H54 (cell line): Measurements from ENCODE around the gene TMEM38A.
"Not testable (repeated sequence)": the region's sequence is repeated elsewhere in the genome, so short reads cannot be mapped to it uniquely, and the experiment has no call there.

Experiments used
- DNase-seq: peaks from one replicate; pipeline ENCODE4 v3.0.0; 2011; ENCODE audit warnings: low spot score, mixed read lengths; ENCODE audit not compliant: insufficient read length
- FAIRE-seq: peaks from 3 replicates; lab custom pipeline; 2011; peaks lifted over from hg19 to GRCh38; lab: Jason Lieb, UNC
- POLR2A ChIP-seq: IDR thresholded peaks from 2 replicates; pipeline ENCODE4 v1.6.1; 2011; ENCODE audit warnings: low read depth, mild to moderate bottlenecking, low read length

The TMEM38A gene

GRCh38 chr19:16626796-16627192, 34.1 kb upstream of the TMEM38A start:
- FAIRE-seq (no peak), DNase-seq (no peak)
- no peak for TF ChIP-seq POLR2A

GRCh38 chr19:16627193-16627927, 33.6 kb upstream of the TMEM38A start:
- no peak for TF ChIP-seq POLR2A
- no peak for DNase-seq
- FAIRE-seq, result no peak

- DNase-seq (no peak), FAIRE-seq (no peak)
- TF ChIP-seq POLR2A, result no peak
Observed at GRCh38 chr19:16627928-16628182, 33.1 kb upstream of the TMEM38A start.

- peak; percentile 90 for TF ChIP-seq POLR2A
- FAIRE-seq (no peak), DNase-seq (peak; percentile 90)
Observed at GRCh38 chr19:16628183-16628983, 32.6 kb upstream of the TMEM38A start, which contains the start of gene MED26. Gene MED26, minus strand, starts transcription at chr19:16628204. Its CDS starts 261 bp downstream, at chr19:16627943.

GRCh38 chr19:16628984-16629691, 31.8 kb upstream of the TMEM38A start:
- no peak for FAIRE-seq
- no peak for DNase-seq
- no peak for TF ChIP-seq POLR2A

- DNase-seq (no peak), FAIRE-seq (no peak)
- TF ChIP-seq POLR2A, result no peak
Observed at GRCh38 chr19:16631465-16631864, 29.5 kb upstream of the TMEM38A start.

GRCh38 chr19:16637535-16637934, 23.4 kb upstream of the TMEM38A start:
- FAIRE-seq, result no peak
- TF ChIP-seq POLR2A, result no peak
- DNase-seq, result no peak

GRCh38 chr19:16638666-16639065, 22.3 kb upstream of the TMEM38A start:
- DNase-seq (no peak), FAIRE-seq (no peak)
- TF ChIP-seq POLR2A, result no peak

- DNase-seq (no peak), FAIRE-seq (no peak)
- no peak for TF ChIP-seq POLR2A
Observed at GRCh38 chr19:16640951-16641350, 20.0 kb upstream of the TMEM38A start.

GRCh38 chr19:16641695-16642094, 19.2 kb upstream of the TMEM38A start:
- FAIRE-seq, result no peak
- no peak for TF ChIP-seq POLR2A
- DNase-seq, result no peak

GRCh38 chr19:16645140-16645539, 15.8 kb upstream of the TMEM38A start:
- DNase-seq (no peak), FAIRE-seq (no peak)
- TF ChIP-seq POLR2A, result no peak

GRCh38 chr19:16649734-16650133, 11.2 kb upstream of the TMEM38A start:
- FAIRE-seq (no peak), DNase-seq (no peak)
- TF ChIP-seq POLR2A, result no peak

GRCh38 chr19:16650821-16651220, 10.1 kb upstream of the TMEM38A start:
- no peak for TF ChIP-seq POLR2A
- no peak for FAIRE-seq
- no peak for DNase-seq

- not testable (repeated sequence) for DNase-seq, FAIRE-seq
Observed at GRCh38 chr19:16651421-16652188, 9.3 kb upstream of the TMEM38A start.
